HepG2 (cell line): ENCODE results near the gene NFE2L3. TPM values are rescaled to one million over a fixed set of nuclear protein-coding genes. Genes with fewer than 3 reads are reported as not detected.

Experiments used
- AGO2 ChIP-seq: fragments of 200-400 bp; formaldehyde crosslinking; optimal IDR thresholded peaks from 2 replicates; pipeline ENCODE3; 2017; ENCODE audit warnings: mild to moderate bottlenecking, low read depth, low read length, moderate library complexity
- ELF4 ChIP-seq: sonication (generic); formaldehyde crosslinking; IDR thresholded peaks from 2 replicates; pipeline ENCODE4 v1.5.0; 2020; ENCODE audit warnings: missing genetic modification reagents, mild to moderate bottlenecking, moderate library complexity, borderline replicate concordance
- HOXA3 ChIP-seq: sonication (generic); formaldehyde crosslinking; IDR thresholded peaks from 2 replicates; pipeline ENCODE4 v1.5.0; 2020; ENCODE audit warnings: missing genetic modification reagents
- HOXA7 ChIP-seq: sonication (generic); formaldehyde crosslinking; IDR thresholded peaks from 2 replicates; pipeline ENCODE4 v1.8.1; 2022; ENCODE audit warnings: mild to moderate bottlenecking, missing genetic modification reagents, moderate library complexity
- KMT2A ChIP-seq: sonication (generic); formaldehyde crosslinking; IDR thresholded peaks from 2 replicates; pipeline ENCODE4 v1.4.0; 2020; ENCODE audit warnings: missing genetic modification reagents
- POLR2G ChIP-seq: fragments of 200-400 bp; formaldehyde crosslinking; IDR thresholded peaks from 2 replicates; pipeline ENCODE4 v1.6.1; 2018; ENCODE audit warnings: mild to moderate bottlenecking, low read depth, low read length, moderate library complexity
- PRPF4 ChIP-seq: fragments of 200-400 bp; formaldehyde crosslinking; IDR thresholded peaks from 2 replicates; pipeline ENCODE4 v1.6.1; 2016; ENCODE audit warnings: low read length, low read depth; ENCODE audit not compliant: poor library complexity, severe bottlenecking
- RARG ChIP-seq: sonication (generic); formaldehyde crosslinking; IDR thresholded peaks from 2 replicates; pipeline ENCODE4 v1.4.0; 2020; ENCODE audit warnings: low read depth, mild to moderate bottlenecking, missing genetic modification reagents
- TSC22D2 ChIP-seq: sonication (generic); formaldehyde crosslinking; IDR thresholded peaks from 2 replicates; pipeline ENCODE4 v1.5.1; 2020; ENCODE audit warnings: missing genetic modification reagents, mild to moderate bottlenecking, borderline replicate concordance
- ZC3H4 ChIP-seq: sonication (generic); formaldehyde crosslinking; IDR thresholded peaks from 2 replicates; pipeline ENCODE4 v1.4.0; 2020; ENCODE audit warnings: missing genetic modification reagents, borderline replicate concordance
- ZMAT3 ChIP-seq: sonication (generic); formaldehyde crosslinking; conservative IDR thresholded peaks from 2 replicates; pipeline ENCODE4 v1.7.0; 2021; ENCODE audit warnings: missing genetic modification reagents
- ZNF556 ChIP-seq: sonication (generic); formaldehyde crosslinking; IDR thresholded peaks from 2 replicates; pipeline ENCODE4 v1.4.0; 2020; ENCODE audit warnings: mild to moderate bottlenecking, missing genetic modification reagents, borderline replicate concordance
- ZNF619 ChIP-seq: sonication (generic); formaldehyde crosslinking; IDR thresholded peaks from 2 replicates; pipeline ENCODE4 v1.4.0; 2020; ENCODE audit warnings: mild to moderate bottlenecking, missing genetic modification reagents
- ZNF749 ChIP-seq: sonication (generic); formaldehyde crosslinking; IDR thresholded peaks from 2 replicates; pipeline ENCODE4 v1.8.0; 2022; ENCODE audit warnings: mild to moderate bottlenecking, missing genetic modification reagents, moderate library complexity, borderline replicate concordance
- ZNF850 ChIP-seq: sonication (generic); formaldehyde crosslinking; conservative IDR thresholded peaks from 2 replicates; pipeline ENCODE4 v1.9.0; 2021; ENCODE audit warnings: mild to moderate bottlenecking, missing genetic modification reagents
- polyA plus RNA-seq, 8 experiments: library from polyadenylated mRNA; depleted of rRNA in 3 of 8; stranded (reverse) in 7 of 8; unstranded in 1 of 8; fragments of >200 nt; fragmentation: Illumina TruSeq in 4 of 8; extraction: Trizol in 4 of 8; gene quantifications; 2 replicates each; pipeline versions ENCODE4 v1.2.1 to v1.2.3, GENCODE V29; 2011 to 2016; ENCODE audit warnings: low read depth in 4 of 8, missing spikeins in 1 of 8, mixed read lengths in 1 of 8; ENCODE audit not compliant: insufficient read depth in 1 of 8
- total RNA-seq, 5 experiments: library from RNA; depleted of rRNA; stranded (reverse); fragments of >200 nt; fragmentation: Illumina TruSeq; extraction: Trizol; gene quantifications; 2 replicates each; pipeline ENCODE4 v1.2.3, GENCODE V29; 2016; ENCODE audit warnings: low read depth in 1 of 5
- TF ChIP-seq, protein P1 (sequence below): sonication (generic); formaldehyde crosslinking; conservative IDR thresholded peaks from 2 replicates; pipeline ENCODE4 v1.8.0; 2022; ENCODE audit warnings: mild to moderate bottlenecking, moderate library complexity, missing genetic modification reagents
- TF ChIP-seq, protein P2 (sequence below): sonication (generic); formaldehyde crosslinking; IDR thresholded peaks from 2 replicates; pipeline ENCODE4 v1.4.0; 2020; ENCODE audit warnings: mild to moderate bottlenecking, low read depth, missing genetic modification reagents
- TF ChIP-seq, protein P3 (sequence below): IDR thresholded peaks from 2 replicates; pipeline ENCODE4 v1.6.1; 2012; ENCODE audit warnings: inconsistent platforms
- TF ChIP-seq, protein P4 (sequence below): sonication (generic); formaldehyde crosslinking; IDR thresholded peaks from 2 replicates; pipeline ENCODE4 v1.4.0; 2020; ENCODE audit warnings: missing genetic modification reagents
- TF ChIP-seq, protein P5 (sequence below): sonication (generic); formaldehyde crosslinking; IDR thresholded peaks from 2 replicates; pipeline ENCODE4 v1.5.1; 2020; ENCODE audit warnings: mild to moderate bottlenecking, moderate library complexity, missing genetic modification reagents

The NFE2L3 gene
- total and polyA plus RNA-seq, 2 of the 13 experiments (the other 11 are each of a cell fraction or from before 2014, with no cell fraction given), result 11.4 to 19.4 TPM

DNA sequence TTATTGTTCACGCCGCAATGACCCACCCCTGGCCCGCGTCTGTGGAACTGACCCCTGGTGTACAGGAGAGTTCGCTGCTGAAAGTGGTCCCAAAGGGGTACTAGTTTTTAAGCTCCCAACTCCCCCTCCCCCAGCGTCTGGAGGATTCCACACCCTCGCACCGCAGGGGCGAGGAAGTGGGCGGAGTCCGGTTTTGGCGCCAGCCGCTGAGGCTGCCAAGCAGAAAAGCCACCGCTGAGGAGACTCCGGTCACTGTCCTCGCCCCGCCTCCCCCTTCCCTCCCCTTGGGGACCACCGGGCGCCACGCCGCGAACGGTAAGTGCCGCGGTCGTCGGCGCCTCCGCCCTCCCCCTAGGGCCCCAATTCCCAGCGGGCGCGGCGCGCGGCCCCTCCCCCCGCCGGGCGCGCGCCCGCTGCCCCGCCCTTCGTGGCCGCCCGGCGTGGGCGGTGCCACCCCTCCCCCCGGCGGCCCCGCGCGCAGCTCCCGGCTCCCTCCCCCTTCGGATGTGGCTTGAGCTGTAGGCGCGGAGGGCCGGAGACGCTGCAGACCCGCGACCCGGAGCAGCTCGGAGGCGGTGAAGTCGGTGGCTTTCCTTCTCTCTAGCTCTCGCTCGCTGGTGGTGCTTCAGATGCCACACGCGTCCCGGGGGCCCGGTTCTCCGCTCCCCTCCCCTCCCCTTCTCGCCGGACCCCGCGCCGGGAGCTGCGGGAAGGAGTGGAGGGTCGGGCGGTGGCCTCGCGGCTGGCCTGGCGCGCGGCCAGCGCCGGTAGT, 49.4 kb downstream of the NFE2L3 start, which contains the start of gene CBX3 (continued):
- 0 out of 2 replicates have a peak, but pooled peaks have one; percentile 81 for TF ChIP-seq RARG (CRISPR knock-in tag)
- TF ChIP-seq ZC3H4 (CRISPR knock-in tag), result peak; percentile 75; the same call in 1 of the 2 replicates
- no peak for TF ChIP-seq PRPF4
- TF ChIP-seq HOXA3 (CRISPR knock-in tag), result peak; percentile 60; the same call in 1 of the 2 replicates
- peak; percentile 86; the same call in 1 of the 2 replicates for TF ChIP-seq ELF4 (CRISPR knock-in tag)
- TF ChIP-seq, protein P1, sequence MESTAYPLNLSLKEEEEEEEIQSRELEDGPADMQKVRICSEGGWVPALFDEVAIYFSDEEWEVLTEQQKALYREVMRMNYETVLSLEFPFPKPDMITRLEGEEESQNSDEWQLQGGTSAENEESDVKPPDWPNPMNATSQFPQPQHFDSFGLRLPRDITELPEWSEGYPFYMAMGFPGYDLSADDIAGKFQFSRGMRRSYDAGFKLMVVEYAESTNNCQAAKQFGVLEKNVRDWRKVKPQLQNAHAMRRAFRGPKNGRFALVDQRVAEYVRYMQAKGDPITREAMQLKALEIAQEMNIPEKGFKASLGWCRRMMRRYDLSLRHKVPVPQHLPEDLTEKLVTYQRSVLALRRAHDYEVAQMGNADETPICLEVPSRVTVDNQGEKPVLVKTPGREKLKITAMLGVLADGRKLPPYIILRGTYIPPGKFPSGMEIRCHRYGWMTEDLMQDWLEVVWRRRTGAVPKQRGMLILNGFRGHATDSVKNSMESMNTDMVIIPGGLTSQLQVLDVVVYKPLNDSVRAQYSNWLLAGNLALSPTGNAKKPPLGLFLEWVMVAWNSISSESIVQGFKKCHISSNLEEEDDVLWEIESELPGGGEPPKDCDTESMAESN (CRISPR knock-in tag), result 0 out of 2 replicates have a peak, but pooled peaks have one; percentile 6
- TF ChIP-seq, protein P2, sequence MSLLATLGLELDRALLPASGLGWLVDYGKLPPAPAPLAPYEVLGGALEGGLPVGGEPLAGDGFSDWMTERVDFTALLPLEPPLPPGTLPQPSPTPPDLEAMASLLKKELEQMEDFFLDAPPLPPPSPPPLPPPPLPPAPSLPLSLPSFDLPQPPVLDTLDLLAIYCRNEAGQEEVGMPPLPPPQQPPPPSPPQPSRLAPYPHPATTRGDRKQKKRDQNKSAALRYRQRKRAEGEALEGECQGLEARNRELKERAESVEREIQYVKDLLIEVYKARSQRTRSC, result peak; percentile 68; the same call in 1 of the 2 replicates
- TF ChIP-seq, protein P3, sequence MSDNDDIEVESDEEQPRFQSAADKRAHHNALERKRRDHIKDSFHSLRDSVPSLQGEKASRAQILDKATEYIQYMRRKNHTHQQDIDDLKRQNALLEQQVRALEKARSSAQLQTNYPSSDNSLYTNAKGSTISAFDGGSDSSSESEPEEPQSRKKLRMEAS, result peak; percentile 51; the same call in 1 of the 2 replicates
- TF ChIP-seq TSC22D2 (CRISPR knock-in tag), result no peak
- TF ChIP-seq HOXA7 (CRISPR knock-in tag), result peak; percentile 39; the same call in 1 of the 2 replicates
- no peak for TF ChIP-seq ZNF619
- no peak; the same call in 1 of the 2 replicates for TF ChIP-seq ZMAT3 (CRISPR knock-in tag)
- TF ChIP-seq AGO2, result peak; percentile 80
- TF ChIP-seq ZNF556, result no peak
- peak; percentile 75; the same call in 1 of the 2 replicates for TF ChIP-seq ZNF749
- 0 out of 2 replicates have a peak, but pooled peaks have one; percentile 3 for TF ChIP-seq KMT2A (CRISPR knock-in tag)
- TF ChIP-seq, protein P4, sequence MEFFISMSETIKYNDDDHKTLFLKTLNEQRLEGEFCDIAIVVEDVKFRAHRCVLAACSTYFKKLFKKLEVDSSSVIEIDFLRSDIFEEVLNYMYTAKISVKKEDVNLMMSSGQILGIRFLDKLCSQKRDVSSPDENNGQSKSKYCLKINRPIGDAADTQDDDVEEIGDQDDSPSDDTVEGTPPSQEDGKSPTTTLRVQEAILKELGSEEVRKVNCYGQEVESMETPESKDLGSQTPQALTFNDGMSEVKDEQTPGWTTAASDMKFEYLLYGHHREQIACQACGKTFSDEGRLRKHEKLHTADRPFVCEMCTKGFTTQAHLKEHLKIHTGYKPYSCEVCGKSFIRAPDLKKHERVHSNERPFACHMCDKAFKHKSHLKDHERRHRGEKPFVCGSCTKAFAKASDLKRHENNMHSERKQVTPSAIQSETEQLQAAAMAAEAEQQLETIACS, result peak; percentile 86
- TF ChIP-seq, protein P5, sequence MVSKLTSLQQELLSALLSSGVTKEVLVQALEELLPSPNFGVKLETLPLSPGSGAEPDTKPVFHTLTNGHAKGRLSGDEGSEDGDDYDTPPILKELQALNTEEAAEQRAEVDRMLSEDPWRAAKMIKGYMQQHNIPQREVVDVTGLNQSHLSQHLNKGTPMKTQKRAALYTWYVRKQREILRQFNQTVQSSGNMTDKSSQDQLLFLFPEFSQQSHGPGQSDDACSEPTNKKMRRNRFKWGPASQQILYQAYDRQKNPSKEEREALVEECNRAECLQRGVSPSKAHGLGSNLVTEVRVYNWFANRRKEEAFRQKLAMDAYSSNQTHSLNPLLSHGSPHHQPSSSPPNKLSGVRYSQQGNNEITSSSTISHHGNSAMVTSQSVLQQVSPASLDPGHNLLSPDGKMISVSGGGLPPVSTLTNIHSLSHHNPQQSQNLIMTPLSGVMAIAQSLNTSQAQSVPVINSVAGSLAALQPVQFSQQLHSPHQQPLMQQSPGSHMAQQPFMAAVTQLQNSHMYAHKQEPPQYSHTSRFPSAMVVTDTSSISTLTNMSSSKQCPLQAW (CRISPR knock-in tag), result peak; percentile 30; the same call in 1 of the 2 replicates
- TF ChIP-seq ZNF850, result no peak
- TF ChIP-seq POLR2G, result peak; percentile 82
